Measurements from ENCODE around the gene HSPA14.
"Not testable (repeated sequence)": the region's sequence is repeated elsewhere in the genome, so short reads cannot be mapped to it uniquely, and the experiment has no call there.

HSPA14 gene

GRCh38 chr10:14891151-14891550, 53.0 kb downstream of the HSPA14 start:
- DNase-seq: no peak

DNA sequence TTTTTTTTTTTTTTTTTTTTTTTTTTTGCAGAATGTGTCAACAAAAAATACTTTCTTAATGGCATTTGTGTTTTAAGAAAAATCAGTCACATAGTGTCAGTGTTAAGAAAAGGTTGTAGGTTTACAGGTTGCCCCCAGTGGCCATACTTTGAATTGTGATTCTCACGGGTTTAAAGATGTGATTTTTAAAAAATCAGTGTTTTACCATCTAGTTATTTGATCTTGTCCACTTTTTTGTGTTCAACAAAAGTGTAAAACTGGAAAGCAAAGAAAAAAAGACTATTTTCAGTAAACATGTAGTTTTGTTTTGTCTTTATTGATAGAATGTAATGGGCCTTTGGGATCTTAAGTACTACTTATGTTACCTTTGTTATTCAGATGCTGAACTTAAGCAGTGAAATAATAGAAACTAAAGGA, 66.2 kb downstream of the HSPA14 start:
- peak; percentile 77 for DNase-seq

- DNase-seq: no peak
Measured at GRCh38 chr10:14904864-14905263, 66.8 kb downstream of the HSPA14 start.

- DNase-seq: no peak
Measured at GRCh38 chr10:14905890-14906289, 67.8 kb downstream of the HSPA14 start.

DNA sequence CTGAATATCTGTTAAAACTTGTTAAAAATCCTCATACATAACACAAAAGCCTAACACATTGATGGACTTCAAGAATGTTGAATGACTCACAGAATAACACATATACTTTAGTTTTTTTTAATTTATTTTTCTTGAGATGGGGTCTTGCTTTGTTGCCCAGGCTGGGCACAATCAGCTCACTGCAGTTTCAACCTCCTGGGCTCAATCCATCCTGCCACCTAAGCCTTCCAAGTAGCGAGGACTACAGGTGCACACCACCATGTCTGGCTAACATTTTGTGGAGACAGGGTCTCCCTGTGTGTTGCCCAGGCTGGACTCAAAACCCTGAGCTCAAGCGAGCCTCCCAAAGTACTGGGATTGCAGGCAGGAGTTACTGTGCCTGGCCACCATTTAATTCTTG, 68.7 kb downstream of the HSPA14 start:
- DNase-seq: no peak

- DNase-seq: not testable (repeated sequence)
Measured at GRCh38 chr10:14907591-14907990, 69.5 kb downstream of the HSPA14 start.

- no peak for DNase-seq
Measured at GRCh38 chr10:14909101-14909500, 71.0 kb downstream of the HSPA14 start.

DNA sequence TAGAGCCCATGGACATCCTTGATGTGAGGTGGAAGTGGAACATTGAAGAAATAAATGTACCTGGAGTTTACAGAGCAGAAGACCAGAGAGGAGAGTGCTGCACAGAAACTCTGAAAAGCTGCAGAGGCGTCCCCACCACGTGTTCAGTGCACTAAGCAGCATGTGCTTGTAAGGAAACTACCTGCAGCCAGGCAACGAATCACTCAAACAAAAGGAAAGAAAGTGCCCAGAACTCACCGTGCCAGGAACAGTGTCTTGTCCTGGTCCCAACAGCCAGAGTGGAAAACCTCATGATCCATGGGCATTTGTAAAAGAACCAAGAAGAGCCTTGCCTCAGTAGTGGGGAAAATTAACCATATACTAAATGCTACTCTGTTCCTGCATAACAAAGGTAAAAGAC, 72.8 kb downstream of the HSPA14 start:
- DNase-seq: no peak

- DNase-seq: no peak
Measured at GRCh38 chr10:14911801-14912200, 73.7 kb downstream of the HSPA14 start.

- no peak for DNase-seq
Measured at GRCh38 chr10:14916600-14916999, 78.5 kb downstream of the HSPA14 start.

GRCh38 chr10:14917827-14918226, 79.7 kb downstream of the HSPA14 start:
- DNase-seq: no peak

DNA sequence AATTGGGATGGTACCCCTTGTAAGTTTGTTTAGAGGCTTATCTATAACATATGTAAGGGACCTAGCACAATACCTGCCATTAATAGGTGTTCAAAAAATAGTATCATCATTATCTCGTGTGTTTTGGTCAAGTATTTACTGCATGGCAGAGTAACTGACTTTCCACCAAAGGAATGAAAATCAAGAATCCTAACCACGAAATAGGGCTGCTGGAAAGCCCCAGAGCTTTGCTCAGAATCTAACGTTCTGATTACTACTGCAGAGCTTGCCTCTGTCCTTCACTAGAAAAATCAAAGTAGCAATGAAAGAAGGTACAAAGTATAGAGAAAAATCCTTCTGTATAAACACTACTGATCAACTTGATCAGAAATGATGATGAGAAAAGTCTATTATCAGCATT, 80.9 kb downstream of the HSPA14 start:
- DNase-seq: no peak
